Right atrium auricular region (tissue), 2 donors: ENCODE measurements around the gene PNPLA5. TPM values are rescaled to one million over a fixed set of nuclear protein-coding genes. Genes with fewer than 3 reads are reported as not detected.

ENCODE experiments used
- DNase-seq: peaks from one replicate; pipeline ENCODE4 v3.0.0-alpha.2; 2019; ENCODE audit warnings: low spot score
- H3K27ac ChIP-seq, 2 donors: fragments of 200-600 bp; sonication (generic); 1 replicate in 1 of 2; 2 replicates in 1 of 2; pipeline ENCODE4 v1.5.1; 2016 to 2019
- H3K27me3 ChIP-seq, 2 donors: fragments of 200-600 bp; sonication (generic); one replicate each; pipeline versions ENCODE4 v1.5.1 to v1.6.0; 2017 to 2019
- H3K36me3 ChIP-seq: fragments of 200-600 bp; sonication (generic); one replicate; pipeline ENCODE4 v1.5.1; 2016
- H3K4me1 ChIP-seq, 2 donors: fragments of 200-600 bp; sonication (generic); one replicate each; pipeline versions ENCODE4 v1.5.1 to v1.6.0; 2017 to 2019
- H3K4me3 ChIP-seq, 2 donors: fragments of 200-600 bp; sonication (generic); 1 replicate in 1 of 2; 2 replicates in 1 of 2; pipeline ENCODE4 v1.5.1; 2017 to 2019; ENCODE audit warnings: mild to moderate bottlenecking in 1 of 2, moderate library complexity in 1 of 2
- H3K9me3 ChIP-seq, 2 donors: fragments of 200-600 bp; sonication (generic); one replicate each; pipeline ENCODE4 v1.5.1; 2019
- total RNA-seq, 2 donors: library from RNA; depleted of rRNA; stranded (reverse); fragments of >200 nt; gene quantifications; one replicate each; pipeline ENCODE4 v1.1.0, GENCODE V29; 2016
- TF ChIP-seq, protein P1 (sequence below), 2 donors: fragments of 200-600 bp; sonication (generic); IDR thresholded peaks; one replicate each; pipeline ENCODE4 v1.5.1; 2019; ENCODE audit warnings: antibody characterized with exemption in 2 of 2

Gene PNPLA5
- total RNA-seq, 2 donors from 2014 or later: not detected

- H3K4me1 ChIP-seq: no peaks in the 10 kb centered on the region
- H3K9me3 ChIP-seq: no peaks in the 10 kb centered on the region
- no peak overlapping the region for H3K4me3 ChIP-seq
- DNase-seq: no peak
- TF ChIP-seq, protein P1, sequence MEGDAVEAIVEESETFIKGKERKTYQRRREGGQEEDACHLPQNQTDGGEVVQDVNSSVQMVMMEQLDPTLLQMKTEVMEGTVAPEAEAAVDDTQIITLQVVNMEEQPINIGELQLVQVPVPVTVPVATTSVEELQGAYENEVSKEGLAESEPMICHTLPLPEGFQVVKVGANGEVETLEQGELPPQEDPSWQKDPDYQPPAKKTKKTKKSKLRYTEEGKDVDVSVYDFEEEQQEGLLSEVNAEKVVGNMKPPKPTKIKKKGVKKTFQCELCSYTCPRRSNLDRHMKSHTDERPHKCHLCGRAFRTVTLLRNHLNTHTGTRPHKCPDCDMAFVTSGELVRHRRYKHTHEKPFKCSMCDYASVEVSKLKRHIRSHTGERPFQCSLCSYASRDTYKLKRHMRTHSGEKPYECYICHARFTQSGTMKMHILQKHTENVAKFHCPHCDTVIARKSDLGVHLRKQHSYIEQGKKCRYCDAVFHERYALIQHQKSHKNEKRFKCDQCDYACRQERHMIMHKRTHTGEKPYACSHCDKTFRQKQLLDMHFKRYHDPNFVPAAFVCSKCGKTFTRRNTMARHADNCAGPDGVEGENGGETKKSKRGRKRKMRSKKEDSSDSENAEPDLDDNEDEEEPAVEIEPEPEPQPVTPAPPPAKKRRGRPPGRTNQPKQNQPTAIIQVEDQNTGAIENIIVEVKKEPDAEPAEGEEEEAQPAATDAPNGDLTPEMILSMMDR (IDR thresholded peaks at IDR 0.05): no peak
- H3K27me3 ChIP-seq: no peaks in the 10 kb centered on the region
- H3K36me3 ChIP-seq: no peaks in the 10 kb centered on the region
- no peak overlapping the region for H3K27ac ChIP-seq
These were observed 44.2 kb downstream of the PNPLA5 start for GRCh38 chr22:43847376-43848289.

- TF ChIP-seq, protein P1 (IDR thresholded peaks at IDR 0.05): no peak
- H3K4me1 ChIP-seq: no peaks in the 10 kb centered on the region
- no peak overlapping the region for H3K4me3 ChIP-seq
- no peaks in the 10 kb centered on the region for H3K9me3 ChIP-seq
- H3K27ac ChIP-seq: no peak overlapping the region
- no peak for DNase-seq
- H3K36me3 ChIP-seq: no peaks in the 10 kb centered on the region
- no peaks in the 10 kb centered on the region for H3K27me3 ChIP-seq
These were observed 44.8 kb downstream of the PNPLA5 start for GRCh38 chr22:43846966-43847365.

- Histone ChIP-seq H3K9me3 (no peaks in the 10 kb centered on the region), H3K4me1 (no peaks in the 10 kb centered on the region), H3K27ac (no peak overlapping the region), H3K27me3 (no peaks in the 10 kb centered on the region), H3K4me3 (no peak overlapping the region), H3K36me3 (no peaks in the 10 kb centered on the region)
- TF ChIP-seq, protein P1 (IDR thresholded peaks at IDR 0.05): no peak
- DNase-seq: no peak
These were observed 45.8 kb downstream of the PNPLA5 start for GRCh38 chr22:43845981-43846380.

GRCh38 chr22:43844560-43845545, 47.0 kb downstream of the PNPLA5 start:
- Histone ChIP-seq H3K9me3 (no peaks in the 10 kb centered on the region), H3K27me3 (no peaks in the 10 kb centered on the region), H3K4me1 (no peaks in the 10 kb centered on the region), H3K27ac (no peak overlapping the region), H3K4me3 (no peak overlapping the region), H3K36me3 (no peaks in the 10 kb centered on the region)
- TF ChIP-seq, protein P1 (IDR thresholded peaks at IDR 0.05): no peak
- DNase-seq: no peak

DNA sequence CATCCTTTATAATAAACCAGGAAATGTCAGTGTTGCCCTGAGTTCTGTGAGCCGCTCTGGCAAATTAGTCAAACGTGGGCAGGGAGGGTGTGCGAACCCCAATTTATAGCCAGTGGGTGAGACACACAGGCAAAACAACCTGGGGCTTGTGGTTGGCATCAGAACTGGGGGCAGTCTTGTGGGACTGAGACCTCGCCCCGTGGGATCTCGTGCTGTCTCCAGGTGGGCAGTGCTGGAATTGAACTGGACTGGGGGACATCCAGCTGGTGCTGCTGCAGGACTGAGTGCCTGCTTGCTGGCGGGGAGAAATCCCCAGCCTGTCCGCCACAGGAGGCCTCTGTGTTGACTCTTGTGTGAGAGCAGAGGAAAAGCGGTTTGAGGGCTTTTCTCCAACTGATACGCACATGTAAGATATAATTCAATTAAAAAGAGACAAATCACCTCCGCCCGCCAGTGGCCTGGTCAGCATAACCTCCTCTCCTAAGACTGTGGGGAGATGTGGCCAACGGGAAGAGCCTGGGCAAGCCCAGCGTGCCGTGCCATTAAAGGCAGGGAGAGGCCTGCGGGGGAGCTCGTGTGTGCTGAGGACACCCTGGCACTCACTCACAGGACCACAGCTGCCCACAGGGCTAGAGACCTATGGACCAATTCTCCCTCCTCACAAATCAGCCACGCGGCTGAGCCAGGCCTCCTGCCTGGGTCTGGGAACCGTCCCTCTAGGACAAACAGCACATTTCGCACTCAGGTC, 47.9 kb downstream of the PNPLA5 start:
- no peaks in the 10 kb centered on the region for H3K9me3 ChIP-seq
- DNase-seq: no peak
- H3K4me3 ChIP-seq: no peak overlapping the region
- TF ChIP-seq, protein P1 (IDR thresholded peaks at IDR 0.05): no peak
- H3K36me3 ChIP-seq: no peaks in the 10 kb centered on the region
- no peaks in the 10 kb centered on the region for H3K27me3 ChIP-seq
- no peak overlapping the region for H3K27ac ChIP-seq
- H3K4me1 ChIP-seq: no peaks in the 10 kb centered on the region
